HG02623 (cell line): Measurements from ENCODE around the gene GALNT3.

Experiments used
- ATAC-seq: cut with Tn5 transposase; IDR thresholded peaks from one replicate; pipeline ENCODE4 v1.9.1; 2021; ENCODE audit warnings: moderate library complexity; ENCODE audit not compliant: unreplicated experiment

Gene GALNT3

GRCh38 chr2:165796819-165797530 is 2.9 kb upstream of the GALNT3 start:
- ATAC-seq, result no peak

DNA sequence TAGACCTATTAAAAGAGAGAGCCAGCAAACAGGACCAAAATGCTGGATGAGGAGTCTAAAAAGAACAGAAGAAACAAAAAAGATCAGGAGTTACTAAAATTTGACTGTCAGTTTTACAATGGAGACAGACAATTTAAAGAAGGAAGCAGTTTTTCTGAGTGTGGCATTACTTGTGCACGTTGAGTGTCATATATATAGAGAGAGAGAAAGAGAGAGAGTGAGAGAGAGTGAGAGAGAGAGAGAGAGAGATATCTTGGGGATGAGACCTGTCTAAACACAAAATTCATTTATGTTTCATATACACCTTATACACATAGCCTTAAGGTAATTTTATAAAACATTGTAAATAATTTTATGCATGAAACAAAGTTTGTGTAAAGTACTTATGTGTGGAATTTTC is 2.1 kb upstream of the GALNT3 start:
- ATAC-seq, result no peak

DNA sequence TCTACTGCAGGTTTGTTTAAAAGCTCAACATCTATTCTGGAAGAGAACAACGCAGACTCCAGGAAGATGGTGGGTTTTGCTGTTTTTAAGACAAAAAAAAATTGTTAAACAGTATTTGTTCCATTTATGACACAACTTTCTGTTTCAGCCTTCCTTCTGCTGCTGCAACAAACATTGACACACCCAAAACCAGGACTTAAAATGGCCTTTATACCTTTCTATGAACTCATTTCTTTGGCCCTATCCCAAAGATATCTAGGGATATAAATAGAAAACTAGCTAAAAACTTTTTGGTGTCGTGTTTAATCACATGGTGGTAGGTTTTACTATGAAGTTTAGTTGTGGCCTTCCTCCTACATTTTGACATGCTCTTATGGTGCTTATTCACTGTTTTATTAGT is 964 bp upstream of the GALNT3 start:
- ATAC-seq, result peak; percentile 12

- peak; percentile 98 for ATAC-seq
These were observed 485 bp upstream of the GALNT3 start for GRCh38 chr2:165794536-165794928.

- ATAC-seq, result peak; percentile 1
These were observed 777 bp downstream of the GALNT3 start for GRCh38 chr2:165793161-165793778.

- ATAC-seq, result no peak
These were observed 2.0 kb downstream of the GALNT3 start for GRCh38 chr2:165792104-165792454.

GRCh38 chr2:165791421-165792103 is 2.5 kb downstream of the GALNT3 start:
- ATAC-seq, result no peak

- ATAC-seq, result no peak
These were observed 3.6 kb downstream of the GALNT3 start for GRCh38 chr2:165790466-165790865.

DNA sequence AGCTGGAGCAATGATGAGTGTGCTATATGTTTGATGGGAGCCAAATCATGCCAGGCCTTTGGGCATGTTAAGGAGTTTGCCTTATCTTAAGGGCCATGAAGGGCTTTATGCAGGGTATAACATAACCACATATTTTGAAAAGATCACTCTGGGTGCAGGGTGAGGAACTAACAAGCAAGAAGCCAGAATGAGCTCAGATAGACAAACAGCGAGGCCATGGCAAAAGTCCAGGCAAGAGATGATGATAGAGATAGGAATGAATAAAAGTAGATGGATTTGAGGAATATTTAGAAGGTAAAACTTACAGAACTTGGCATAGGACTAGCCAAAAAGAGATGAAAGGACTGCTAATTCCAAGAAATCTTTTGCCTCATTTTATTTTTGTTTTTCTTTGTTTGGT is 6.7 kb downstream of the GALNT3 start:
- ATAC-seq, result no peak

GRCh38 chr2:165779706-165780105 is 14.3 kb downstream of the GALNT3 start:
- ATAC-seq, result no peak

- ATAC-seq, result no peak
These were observed 15.2 kb downstream of the GALNT3 start for GRCh38 chr2:165778653-165779451.

DNA sequence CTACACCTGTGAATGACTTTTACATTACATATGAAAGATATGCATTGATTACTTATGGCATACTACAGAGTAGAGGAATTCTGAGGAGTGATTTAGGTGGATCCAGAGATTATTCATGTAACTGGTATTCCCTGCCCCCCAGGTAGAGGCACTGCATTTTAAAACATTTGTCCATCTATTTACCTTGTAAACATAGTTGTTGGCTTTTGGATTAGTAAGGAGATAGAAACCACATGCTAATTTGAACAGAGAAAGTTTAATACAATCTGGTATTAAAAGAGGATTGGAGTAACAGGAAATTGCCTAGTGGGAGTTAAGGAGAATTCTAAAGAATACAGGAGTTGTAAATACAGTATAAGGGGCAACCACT is 15.9 kb downstream of the GALNT3 start:
- no peak for ATAC-seq

GRCh38 chr2:165777522-165778186 is 16.4 kb downstream of the GALNT3 start:
- ATAC-seq, result no peak

DNA sequence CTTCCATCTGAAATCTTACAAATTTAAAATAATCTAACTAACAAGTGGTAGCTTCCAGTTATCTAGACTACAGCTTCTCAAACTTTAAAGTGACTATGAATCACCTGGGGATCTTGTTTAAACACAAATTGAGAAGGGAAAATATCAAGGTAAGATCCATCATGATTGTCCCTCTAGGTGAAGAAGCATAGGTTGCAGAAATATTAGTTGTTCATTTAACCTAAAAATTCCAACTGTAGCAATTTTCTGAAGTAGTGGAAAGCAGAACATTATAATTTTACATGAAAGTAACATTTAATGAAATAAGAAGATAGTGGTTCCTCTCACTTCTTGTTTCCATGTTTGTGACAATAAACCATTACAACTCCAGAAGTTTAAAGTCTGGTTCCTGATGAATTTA is 17.3 kb downstream of the GALNT3 start:
- no peak for ATAC-seq

GRCh38 chr2:165776013-165776412 is 18.0 kb downstream of the GALNT3 start:
- ATAC-seq, result no peak

DNA sequence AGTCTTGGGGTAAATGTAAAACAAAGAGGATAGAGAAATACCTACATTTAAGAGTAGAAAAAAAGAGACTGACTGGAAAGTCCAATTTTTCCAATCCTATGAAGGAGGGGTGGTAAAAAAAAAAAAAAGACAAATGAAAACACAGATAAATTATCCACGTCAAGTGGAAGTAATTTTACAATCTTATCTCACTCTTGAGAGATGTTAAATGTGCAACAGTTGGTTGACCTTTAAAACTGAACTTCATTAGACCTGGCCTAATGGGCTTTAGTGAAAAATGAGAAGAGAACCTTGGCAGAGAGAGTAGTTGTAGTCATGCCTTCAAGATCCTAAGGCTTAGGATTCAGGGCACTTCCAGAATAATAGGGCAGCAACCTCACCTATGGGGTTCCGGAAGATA is 20.4 kb downstream of the GALNT3 start:
- no peak for ATAC-seq

GRCh38 chr2:165772183-165772582 is 21.9 kb downstream of the GALNT3 start:
- ATAC-seq, result no peak

GRCh38 chr2:165766326-165766927 is 27.6 kb downstream of the GALNT3 start:
- no peak for ATAC-seq

GRCh38 chr2:165762723-165763122 is 31.3 kb downstream of the GALNT3 start:
- ATAC-seq, result no peak

DNA sequence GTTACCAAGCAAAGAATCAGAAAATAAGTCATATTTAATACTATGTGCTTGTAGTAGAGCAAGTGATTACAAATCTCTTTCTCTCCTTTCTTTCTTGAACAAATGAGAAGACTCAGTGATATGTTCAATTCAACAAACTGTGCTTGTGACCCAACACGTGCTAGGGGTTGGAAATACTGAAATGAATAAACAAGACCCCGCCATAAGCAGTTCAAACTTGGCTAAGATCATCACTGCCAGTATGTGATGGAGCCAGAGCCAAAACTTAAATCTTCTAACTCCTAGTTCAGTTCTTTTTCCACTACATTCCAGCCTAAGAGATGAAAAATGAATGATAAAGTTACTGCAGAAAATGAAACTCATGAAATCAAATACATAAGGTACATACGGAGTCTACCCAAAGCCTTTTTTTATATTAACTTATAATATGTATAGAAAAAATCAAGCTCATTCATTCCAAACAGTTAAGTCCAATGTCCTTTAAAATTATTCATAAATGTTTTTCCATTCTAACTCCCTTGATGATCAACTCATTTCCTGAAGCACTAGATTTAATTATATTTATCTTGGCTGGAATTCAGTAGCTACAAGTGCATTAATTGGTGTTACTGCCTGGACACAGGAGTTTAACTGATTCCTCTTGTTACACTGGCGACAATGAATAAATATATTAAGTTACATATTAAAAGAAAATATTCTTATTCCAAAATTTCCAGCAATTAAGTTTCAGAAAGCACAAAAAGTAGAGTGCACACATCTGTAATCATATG is 36.0 kb downstream of the GALNT3 start:
- ATAC-seq, result no peak
